HCT116 (cell line): Measurements from ENCODE around the gene PLXDC1.

Source experiments
- ELF1 ChIP-seq: IDR thresholded peaks from 2 replicates; pipeline ENCODE4 v1.6.1; 2012; ENCODE audit warnings: low read depth, borderline replicate concordance
- EZH2 ChIP-seq: fragments of 200-600 bp; sonication (generic); IDR thresholded peaks from 2 replicates; pipeline ENCODE4 v1.6.1; 2017; ENCODE audit warnings: antibody characterized with exemption, mixed run types
- EZH2phosphoT487 ChIP-seq: fragments of 200-600 bp; IDR thresholded peaks from 2 replicates; pipeline ENCODE4 v1.6.1; 2018; ENCODE audit warnings: antibody characterized with exemption, borderline replicate concordance
- JUND ChIP-seq: IDR thresholded peaks from 2 replicates; pipeline ENCODE4 v1.6.1; 2012
- POLR2A ChIP-seq: IDR thresholded peaks from 2 replicates; pipeline ENCODE4 v1.7.0; 2011; ENCODE audit warnings: borderline replicate concordance; ENCODE audit not compliant: insufficient read depth, insufficient read length; ENCODE audit errors: extremely low read depth
- RAD21 ChIP-seq: IDR thresholded peaks from 2 replicates; pipeline ENCODE4 v1.6.1; 2012; ENCODE audit warnings: low read depth, mild to moderate bottlenecking
- SIN3A ChIP-seq: IDR thresholded peaks from 2 replicates; pipeline ENCODE4 v1.6.1; 2012; ENCODE audit warnings: low read depth
- SP1 ChIP-seq: IDR thresholded peaks from 2 replicates; pipeline ENCODE4 v1.6.1; 2012; ENCODE audit warnings: low read depth
- TCF7L2 ChIP-seq: IDR thresholded peaks from 2 replicates; pipeline ENCODE4 v1.7.0; 2011; ENCODE audit warnings: borderline replicate concordance, inconsistent platforms; ENCODE audit not compliant: insufficient read depth, insufficient read length; ENCODE audit errors: extremely low read depth
- YY1 ChIP-seq: IDR thresholded peaks from 2 replicates; pipeline ENCODE4 v1.6.1; 2011; ENCODE audit warnings: low read length, low read depth, moderate library complexity, mild to moderate bottlenecking; ENCODE audit not compliant: insufficient replicate concordance; ENCODE audit errors: extremely low read depth
- ZNF274 ChIP-seq: fragments of 200-500 bp; sonication (Bioruptor generic); IDR thresholded peaks from 2 replicates; pipeline ENCODE4 v1.6.1; 2014; ENCODE audit warnings: mild to moderate bottlenecking, low read depth, low read length, inconsistent platforms
- TF ChIP-seq, protein P1 (sequence below), 3 experiments: fragments of 200-600 bp in 1 of 3; sonication (generic) in 1 of 3; IDR thresholded peaks in 2 of 3; conservative IDR thresholded peaks in 1 of 3; 2 replicates each; pipeline ENCODE4 v1.5.1; 2012 to 2017; ENCODE audit warnings: low read depth in 2 of 3, low read length in 2 of 3, antibody characterized with exemption in 1 of 3, borderline replicate concordance in 1 of 3, control low read depth in 1 of 3, mild to moderate bottlenecking in 1 of 3, mixed read lengths in 1 of 3, mixed run types in 1 of 3, moderate library complexity in 1 of 3; ENCODE audit not compliant: insufficient read depth in 1 of 3

- TF ChIP-seq, protein P1, sequence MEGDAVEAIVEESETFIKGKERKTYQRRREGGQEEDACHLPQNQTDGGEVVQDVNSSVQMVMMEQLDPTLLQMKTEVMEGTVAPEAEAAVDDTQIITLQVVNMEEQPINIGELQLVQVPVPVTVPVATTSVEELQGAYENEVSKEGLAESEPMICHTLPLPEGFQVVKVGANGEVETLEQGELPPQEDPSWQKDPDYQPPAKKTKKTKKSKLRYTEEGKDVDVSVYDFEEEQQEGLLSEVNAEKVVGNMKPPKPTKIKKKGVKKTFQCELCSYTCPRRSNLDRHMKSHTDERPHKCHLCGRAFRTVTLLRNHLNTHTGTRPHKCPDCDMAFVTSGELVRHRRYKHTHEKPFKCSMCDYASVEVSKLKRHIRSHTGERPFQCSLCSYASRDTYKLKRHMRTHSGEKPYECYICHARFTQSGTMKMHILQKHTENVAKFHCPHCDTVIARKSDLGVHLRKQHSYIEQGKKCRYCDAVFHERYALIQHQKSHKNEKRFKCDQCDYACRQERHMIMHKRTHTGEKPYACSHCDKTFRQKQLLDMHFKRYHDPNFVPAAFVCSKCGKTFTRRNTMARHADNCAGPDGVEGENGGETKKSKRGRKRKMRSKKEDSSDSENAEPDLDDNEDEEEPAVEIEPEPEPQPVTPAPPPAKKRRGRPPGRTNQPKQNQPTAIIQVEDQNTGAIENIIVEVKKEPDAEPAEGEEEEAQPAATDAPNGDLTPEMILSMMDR (IDR thresholded peaks at IDR 0.05 in 2 of 3, conservative IDR thresholded peaks at IDR 0.05 in 1 of 3; ENCODE audit: borderline replicate concordance in 1 of 3, insufficient read depth in 1 of 3, low read depth in 2 of 3, low read length in 2 of 3), result no peak
- no peak for TF ChIP-seq ELF1
- no peak for TF ChIP-seq EZH2phosphoT487
- TF ChIP-seq SP1, result no peak
- TF ChIP-seq ZNF274, result no peak
- TF ChIP-seq EZH2, result no peak
- no peak for TF ChIP-seq POLR2A
- TF ChIP-seq TCF7L2, result no peak
- TF ChIP-seq RAD21, result no peak
- no peak for TF ChIP-seq SIN3A
- no peak for TF ChIP-seq JUND
- TF ChIP-seq YY1, result no peak
Observed at GRCh38 chr17:39045948-39046679, 105.3 kb downstream of the PLXDC1 start.
